ENCODE data around the gene PEAK3.

The PEAK3 gene

GRCh38 chr19:2235381-2236063, 46.5 kb downstream of the PEAK3 start:
- no peak for DNase-seq

- DNase-seq, result no peak
Measured at GRCh38 chr19:2234996-2235380, 47.0 kb downstream of the PEAK3 start.

- DNase-seq, result no peak
Measured at GRCh38 chr19:2233601-2234280, 48.2 kb downstream of the PEAK3 start.

DNA sequence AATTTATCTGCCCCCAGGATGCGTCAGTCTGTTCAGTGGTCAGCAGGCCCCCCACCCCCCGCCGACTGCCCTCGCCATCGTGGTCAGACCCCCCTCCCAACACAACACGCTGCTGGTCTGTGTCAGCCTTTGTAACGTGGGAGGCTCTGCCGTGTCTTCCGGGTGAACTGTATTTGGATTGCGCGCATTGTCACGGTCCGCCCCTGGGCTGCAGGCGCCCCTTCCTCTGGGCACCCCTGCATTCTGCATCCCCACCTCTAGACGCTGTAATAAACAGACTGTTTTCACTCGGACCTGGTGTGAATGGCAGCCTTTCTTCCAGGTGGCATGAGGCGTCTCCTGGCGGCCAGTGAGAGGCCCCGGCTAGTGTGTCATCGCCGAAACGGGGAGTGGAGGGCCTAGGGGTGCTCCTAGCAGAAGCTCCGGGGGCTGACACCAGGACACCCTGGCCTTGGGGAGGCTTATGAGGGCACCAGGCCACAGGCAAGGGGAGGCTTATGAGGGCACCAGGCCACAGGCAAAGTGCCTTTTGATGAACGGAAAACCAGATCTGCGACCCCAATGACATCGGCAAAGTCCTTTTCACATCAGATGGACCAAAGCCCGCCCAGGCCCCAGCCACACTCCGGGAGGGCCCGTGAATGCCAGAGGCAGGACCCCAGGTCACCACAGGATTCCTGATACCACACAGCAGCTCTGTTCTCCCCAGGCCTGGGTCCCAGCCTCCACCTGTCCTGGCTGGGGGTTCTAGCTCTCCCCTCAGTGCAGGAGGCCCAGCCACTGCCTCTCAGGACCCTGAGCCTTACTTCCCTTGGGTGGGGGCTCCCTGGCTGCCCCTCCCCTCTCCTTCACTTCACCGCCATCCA, 49.5 kb downstream of the PEAK3 start:
- no peak for DNase-seq

DNA sequence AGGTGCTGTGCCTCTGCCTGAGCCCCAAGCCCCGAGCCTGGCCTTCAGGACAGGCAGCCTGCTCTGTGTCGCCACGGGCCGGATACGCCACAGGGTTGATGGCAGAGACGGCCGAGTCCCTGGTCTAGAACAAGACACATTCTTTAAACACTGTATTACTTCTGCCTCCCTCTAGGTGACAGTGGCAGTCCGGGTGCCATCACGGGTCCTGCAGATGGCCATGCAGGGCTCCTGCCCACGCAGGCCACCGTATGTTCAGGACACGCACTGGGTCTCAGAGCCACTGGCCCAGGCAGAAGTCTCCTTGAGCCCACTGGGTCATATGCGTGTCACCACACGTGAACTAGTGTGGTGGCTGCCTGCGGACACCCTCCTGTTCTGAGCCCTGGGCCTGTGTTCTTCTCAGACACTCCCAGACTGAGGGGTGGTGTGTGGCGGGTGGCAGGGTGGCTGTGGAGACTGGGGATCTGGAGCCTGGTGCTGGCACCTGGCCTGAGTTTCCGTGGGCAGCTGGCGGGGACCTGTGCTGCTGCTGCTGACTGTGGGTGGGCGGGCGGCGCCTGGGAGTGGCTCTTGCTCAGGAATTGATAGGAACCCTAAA, 50.3 kb downstream of the PEAK3 start:
- DNase-seq, result no peak

- DNase-seq, result no peak
Measured at GRCh38 chr19:2230807-2231533, 51.0 kb downstream of the PEAK3 start.

- no peak for DNase-seq
Measured at GRCh38 chr19:2230033-2230531, 51.9 kb downstream of the PEAK3 start.

- no peak for DNase-seq
Measured at GRCh38 chr19:2229103-2230032, 52.6 kb downstream of the PEAK3 start.

DNA sequence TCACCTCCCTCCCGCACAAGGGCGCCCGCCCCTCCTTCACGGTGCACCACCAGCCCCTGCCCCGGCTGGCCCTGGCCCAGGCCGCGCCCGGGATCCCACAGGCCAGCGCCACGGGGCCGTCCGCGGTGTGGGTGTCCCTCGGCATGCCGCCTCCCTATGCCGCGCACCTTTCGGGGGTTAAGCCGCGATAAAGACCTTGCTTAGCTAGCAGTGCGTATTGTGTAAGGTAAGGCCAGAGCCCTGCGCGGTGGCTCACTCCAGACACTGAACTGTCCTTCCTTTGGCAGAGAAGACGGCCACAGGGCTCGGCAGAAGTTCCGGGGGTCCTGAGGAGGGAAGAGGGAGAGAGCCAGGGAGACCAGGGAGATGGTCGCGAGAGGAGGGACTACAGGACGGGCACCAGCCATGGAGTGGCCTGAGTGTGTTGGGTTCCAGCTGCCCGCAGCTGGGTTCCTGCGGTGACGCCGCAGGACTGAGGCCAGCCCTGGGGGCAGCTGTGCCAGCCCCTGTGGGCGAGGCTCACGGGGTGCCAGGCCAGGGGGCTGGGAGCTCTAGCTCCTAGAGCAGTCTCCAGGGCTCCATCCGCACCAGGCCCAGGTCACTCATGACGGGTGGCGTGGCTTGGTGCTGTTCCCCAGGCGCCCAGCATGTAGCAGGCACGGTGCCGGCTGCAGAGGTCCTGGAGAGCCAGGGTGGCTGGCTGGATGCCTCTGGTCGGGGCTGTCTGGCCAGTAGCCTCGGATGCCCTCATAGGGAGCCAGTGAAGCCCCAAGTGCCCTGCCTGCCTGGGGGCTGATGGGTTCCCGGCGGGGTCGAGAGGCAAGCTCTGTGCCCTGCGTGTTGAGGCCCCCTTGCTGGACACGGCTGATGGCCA, 53.6 kb downstream of the PEAK3 start:
- DNase-seq, result no peak

- no peak for DNase-seq
Measured at GRCh38 chr19:2227415-2228156, 54.4 kb downstream of the PEAK3 start.

GRCh38 chr19:2226840-2227360, 55.1 kb downstream of the PEAK3 start:
- no peak for DNase-seq

GRCh38 chr19:2226051-2226839, 55.7 kb downstream of the PEAK3 start:
- no peak for DNase-seq

DNA sequence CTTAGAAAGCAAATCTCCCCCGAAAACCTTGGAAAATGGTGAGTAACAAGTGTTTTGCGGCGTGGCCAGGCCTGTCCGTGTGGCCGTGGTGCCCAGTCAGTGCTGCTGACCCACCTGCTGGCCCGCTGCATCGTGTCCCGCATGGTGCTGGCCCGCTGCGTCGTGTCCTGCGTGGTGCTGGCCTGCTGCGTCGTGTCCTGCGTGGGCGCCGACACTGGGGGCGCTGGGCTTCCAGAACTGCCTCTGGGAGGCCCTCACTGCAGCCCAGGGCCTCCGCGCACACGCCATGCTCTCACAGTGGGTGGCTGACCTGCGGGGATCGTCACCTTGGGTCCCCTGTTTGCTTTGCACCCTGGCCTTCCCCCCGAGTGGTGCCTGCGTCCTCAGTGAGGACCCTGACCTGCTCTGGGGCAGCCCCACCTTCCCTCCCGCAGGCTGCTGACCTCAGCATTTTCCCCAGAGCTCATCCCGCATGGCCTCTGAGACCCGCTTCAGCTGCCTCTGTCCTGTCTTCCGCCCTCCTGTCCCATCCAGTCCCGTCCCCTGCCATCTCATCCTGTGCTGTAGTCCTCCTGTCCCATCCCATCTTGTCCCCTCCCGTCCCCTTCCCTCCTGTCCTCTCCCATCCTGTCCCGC, 56.4 kb downstream of the PEAK3 start:
- DNase-seq, result no peak

DNA sequence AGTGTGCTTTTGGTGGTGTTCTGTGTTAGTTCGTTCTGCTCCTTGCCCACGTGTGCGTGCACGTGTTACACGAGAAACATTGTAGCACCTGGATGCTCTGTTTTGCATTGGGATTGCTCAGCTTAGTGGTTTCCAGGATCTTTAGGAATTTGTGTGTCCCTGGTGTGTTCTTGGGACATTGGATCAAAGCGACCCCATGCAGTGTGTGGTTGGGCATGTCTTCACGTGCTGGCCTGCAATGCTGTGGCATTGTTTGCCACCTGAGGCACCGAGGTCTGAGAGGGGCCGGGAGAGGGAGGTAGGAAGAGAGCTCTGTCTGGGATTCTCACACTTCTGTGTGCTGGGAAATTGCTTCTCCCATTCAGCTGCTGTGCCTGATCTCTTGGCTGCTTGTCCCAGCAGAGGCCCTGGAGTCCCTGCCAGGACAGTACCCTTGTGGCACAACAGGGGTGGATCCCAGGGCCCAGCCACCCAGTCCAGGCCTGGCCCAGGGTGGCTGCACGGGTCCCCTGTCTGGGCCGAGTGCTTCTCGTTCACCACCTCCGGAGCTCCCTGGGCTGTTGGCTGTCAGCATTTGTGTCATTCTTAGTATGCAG, 57.1 kb downstream of the PEAK3 start:
- no peak for DNase-seq
